GM12874 (cell line): ENCODE measurements around the gene CCL18.

Source experiments
- TF ChIP-seq, protein P1 (sequence below): IDR thresholded peaks from 2 replicates; pipeline ENCODE4 v1.5.1; 2011; ENCODE audit warnings: low read depth, mild to moderate bottlenecking, control low read depth, low read length, moderate library complexity; ENCODE audit not compliant: insufficient read depth

Gene CCL18

DNA sequence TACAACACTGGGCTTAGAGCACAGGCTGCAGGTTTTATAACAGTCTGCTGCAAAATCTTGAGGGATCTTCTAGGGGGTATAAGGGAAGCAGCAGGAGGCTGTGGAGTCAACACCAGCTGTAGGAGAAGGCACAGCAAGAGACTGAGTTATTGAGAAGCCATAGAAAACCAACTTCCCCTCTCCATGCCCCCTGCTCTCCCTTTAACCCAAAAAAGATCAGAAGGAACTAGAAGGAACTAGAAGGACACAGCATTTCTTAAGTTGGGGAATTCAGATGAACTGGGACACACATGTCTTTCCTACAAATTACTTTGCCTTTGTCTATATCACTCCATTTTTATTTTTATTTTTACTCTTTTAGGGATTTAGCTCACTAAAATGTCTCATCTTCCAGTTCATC is 6.2 kb upstream of the CCL18 start:
- TF ChIP-seq, protein P1, sequence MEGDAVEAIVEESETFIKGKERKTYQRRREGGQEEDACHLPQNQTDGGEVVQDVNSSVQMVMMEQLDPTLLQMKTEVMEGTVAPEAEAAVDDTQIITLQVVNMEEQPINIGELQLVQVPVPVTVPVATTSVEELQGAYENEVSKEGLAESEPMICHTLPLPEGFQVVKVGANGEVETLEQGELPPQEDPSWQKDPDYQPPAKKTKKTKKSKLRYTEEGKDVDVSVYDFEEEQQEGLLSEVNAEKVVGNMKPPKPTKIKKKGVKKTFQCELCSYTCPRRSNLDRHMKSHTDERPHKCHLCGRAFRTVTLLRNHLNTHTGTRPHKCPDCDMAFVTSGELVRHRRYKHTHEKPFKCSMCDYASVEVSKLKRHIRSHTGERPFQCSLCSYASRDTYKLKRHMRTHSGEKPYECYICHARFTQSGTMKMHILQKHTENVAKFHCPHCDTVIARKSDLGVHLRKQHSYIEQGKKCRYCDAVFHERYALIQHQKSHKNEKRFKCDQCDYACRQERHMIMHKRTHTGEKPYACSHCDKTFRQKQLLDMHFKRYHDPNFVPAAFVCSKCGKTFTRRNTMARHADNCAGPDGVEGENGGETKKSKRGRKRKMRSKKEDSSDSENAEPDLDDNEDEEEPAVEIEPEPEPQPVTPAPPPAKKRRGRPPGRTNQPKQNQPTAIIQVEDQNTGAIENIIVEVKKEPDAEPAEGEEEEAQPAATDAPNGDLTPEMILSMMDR: no peak

GRCh38 chr17:36059406-36059805 is 4.7 kb upstream of the CCL18 start:
- TF ChIP-seq, protein P1: no peak

GRCh38 chr17:36060816-36061215 is 3.3 kb upstream of the CCL18 start:
- TF ChIP-seq, protein P1: no peak

DNA sequence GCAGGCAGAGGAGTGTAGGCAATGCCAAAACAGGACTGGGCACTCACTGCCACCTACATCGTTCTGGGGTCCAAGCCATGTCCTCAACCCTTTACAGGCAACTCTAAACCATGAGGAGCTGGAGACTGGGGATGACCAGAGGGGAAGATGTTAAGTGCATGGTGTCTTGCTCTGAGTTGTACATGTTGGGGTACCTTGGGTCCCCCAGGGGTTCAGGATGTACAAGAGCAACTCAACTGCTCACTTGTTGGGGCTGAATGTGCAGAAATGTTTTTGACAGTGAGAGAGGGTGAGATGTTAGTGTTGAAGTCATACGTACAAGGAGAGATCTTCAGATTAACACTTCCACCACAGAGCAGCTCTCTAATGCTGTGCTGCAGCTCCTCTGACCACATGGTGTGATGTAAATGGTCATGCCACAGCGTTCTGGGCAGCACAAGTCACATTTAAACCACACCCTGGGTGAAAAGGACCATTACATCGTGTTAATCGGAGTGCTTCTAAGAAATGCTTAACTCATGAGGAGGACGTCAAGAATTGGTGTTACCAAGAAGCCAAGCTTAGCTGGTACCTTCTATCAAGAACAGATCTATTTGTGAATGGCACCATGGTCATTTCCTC is 2.4 kb downstream of the CCL18 start:
- TF ChIP-seq, protein P1: no peak

- TF ChIP-seq, protein P1: no peak
Observed at GRCh38 chr17:36068524-36068923, 4.5 kb downstream of the CCL18 start.

- TF ChIP-seq, protein P1: no peak
Observed at GRCh38 chr17:36069136-36069535, 5.1 kb downstream of the CCL18 start.

DNA sequence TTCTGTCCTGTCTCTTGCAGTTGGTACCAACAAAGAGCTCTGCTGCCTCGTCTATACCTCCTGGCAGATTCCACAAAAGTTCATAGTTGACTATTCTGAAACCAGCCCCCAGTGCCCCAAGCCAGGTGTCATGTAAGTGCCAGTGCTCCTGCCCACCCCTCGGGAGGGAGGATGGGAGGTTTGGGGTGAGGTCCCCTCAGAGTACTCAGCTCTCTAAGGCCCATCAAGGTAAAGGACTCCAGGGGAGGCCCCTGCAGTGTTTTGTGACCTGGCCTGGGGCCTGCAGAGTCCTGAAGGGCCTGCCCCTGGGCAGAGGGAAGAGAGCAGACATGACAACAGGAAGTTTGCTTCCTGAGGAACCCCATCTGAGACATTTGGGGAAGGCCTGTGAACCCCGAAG is 6.4 kb downstream of the CCL18 start:
- TF ChIP-seq, protein P1: no peak

- TF ChIP-seq, protein P1: no peak
Observed at GRCh38 chr17:36071751-36072150, 7.7 kb downstream of the CCL18 start.
